GM13976 (cell line): Measurements from ENCODE around the gene SAP30L.

Source experiments
- DNase-seq: peaks from one replicate; pipeline ENCODE4 v3.0.0; 2012; ENCODE audit warnings: low spot score
- in situ Hi-C: fragments of 300-500 bp; cut with MboI; formaldehyde crosslinking; loops from one replicate; pipeline ENCODE4 v1.12.0; 2022; ENCODE audit warnings: low sequenced_read_pairs, mixed read lengths, inconsistent platforms; ENCODE audit not compliant: unreplicated experiment
- TF ChIP-seq, protein P1 (sequence below): IDR thresholded peaks from 2 replicates; pipeline ENCODE4 v1.5.1; 2012; ENCODE audit warnings: borderline replicate concordance, mild to moderate bottlenecking; ENCODE audit not compliant: insufficient read depth; ENCODE audit errors: extremely low read depth, missing control alignments, control extremely low read depth

SAP30L gene

DNA sequence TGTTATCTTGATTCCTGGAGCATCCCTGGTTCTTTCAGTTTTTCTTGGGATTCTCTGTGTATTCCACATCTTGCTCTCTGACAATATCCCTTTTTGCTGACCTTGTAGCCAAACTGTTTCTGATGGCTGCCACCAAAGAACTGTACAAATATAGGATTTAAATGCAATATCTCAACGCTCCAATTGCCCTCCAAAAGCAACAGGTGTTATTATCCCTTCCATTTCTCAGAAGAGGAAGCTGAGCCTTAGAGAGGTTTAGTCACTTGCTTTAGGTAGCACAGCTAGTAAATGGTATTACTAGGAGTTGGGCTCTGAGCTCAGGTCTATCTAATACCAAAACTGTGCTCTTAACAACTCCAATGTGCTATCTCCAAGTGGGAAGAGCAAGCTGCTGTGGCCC is 56.4 kb downstream of the SAP30L start:
- in situ Hi-C loops = no loop called here
- no peak for DNase-seq
- TF ChIP-seq, protein P1, sequence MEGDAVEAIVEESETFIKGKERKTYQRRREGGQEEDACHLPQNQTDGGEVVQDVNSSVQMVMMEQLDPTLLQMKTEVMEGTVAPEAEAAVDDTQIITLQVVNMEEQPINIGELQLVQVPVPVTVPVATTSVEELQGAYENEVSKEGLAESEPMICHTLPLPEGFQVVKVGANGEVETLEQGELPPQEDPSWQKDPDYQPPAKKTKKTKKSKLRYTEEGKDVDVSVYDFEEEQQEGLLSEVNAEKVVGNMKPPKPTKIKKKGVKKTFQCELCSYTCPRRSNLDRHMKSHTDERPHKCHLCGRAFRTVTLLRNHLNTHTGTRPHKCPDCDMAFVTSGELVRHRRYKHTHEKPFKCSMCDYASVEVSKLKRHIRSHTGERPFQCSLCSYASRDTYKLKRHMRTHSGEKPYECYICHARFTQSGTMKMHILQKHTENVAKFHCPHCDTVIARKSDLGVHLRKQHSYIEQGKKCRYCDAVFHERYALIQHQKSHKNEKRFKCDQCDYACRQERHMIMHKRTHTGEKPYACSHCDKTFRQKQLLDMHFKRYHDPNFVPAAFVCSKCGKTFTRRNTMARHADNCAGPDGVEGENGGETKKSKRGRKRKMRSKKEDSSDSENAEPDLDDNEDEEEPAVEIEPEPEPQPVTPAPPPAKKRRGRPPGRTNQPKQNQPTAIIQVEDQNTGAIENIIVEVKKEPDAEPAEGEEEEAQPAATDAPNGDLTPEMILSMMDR = no peak

DNA sequence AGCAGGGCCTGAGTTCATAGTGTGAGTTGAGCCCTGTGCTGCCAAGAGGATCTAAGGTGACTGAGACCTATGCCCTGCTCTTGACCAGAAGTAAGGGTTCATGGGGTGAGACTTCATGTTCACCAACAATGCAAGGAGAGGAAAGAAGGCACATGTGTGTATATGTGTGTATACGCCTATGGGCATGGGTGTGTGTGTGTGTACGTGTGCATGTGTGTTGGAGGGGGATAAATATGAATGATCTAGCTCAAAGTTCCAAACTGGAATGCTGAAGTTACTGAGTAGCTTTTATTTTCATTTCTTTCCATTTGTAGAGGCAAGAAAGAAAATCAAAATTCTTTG is 57.9 kb downstream of the SAP30L start:
- TF ChIP-seq, protein P1 = no peak
- in situ Hi-C loops = no loop called here
- no peak for DNase-seq

DNA sequence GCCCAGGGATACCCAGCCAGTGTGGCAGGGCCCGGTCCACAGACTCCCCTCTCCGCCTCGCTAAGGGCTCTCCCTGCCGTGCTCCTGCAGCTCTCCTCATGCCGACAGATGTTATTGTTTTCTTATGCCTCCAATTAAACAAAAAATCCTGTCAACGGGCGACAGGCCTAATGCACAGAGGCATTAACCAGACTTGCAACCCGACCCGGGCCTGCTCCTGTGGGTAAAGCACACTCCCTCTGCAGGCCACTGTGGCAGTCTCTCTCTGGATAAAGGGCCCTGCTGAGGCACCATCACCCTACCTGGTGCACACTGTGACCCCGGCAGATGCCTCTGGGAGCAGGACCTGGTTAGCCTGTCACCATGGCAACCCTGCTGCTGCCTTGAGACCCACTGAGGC is 59.8 kb downstream of the SAP30L start:
- no peak for DNase-seq
- TF ChIP-seq, protein P1 = no peak
- in situ Hi-C loops = no loop called here

DNA sequence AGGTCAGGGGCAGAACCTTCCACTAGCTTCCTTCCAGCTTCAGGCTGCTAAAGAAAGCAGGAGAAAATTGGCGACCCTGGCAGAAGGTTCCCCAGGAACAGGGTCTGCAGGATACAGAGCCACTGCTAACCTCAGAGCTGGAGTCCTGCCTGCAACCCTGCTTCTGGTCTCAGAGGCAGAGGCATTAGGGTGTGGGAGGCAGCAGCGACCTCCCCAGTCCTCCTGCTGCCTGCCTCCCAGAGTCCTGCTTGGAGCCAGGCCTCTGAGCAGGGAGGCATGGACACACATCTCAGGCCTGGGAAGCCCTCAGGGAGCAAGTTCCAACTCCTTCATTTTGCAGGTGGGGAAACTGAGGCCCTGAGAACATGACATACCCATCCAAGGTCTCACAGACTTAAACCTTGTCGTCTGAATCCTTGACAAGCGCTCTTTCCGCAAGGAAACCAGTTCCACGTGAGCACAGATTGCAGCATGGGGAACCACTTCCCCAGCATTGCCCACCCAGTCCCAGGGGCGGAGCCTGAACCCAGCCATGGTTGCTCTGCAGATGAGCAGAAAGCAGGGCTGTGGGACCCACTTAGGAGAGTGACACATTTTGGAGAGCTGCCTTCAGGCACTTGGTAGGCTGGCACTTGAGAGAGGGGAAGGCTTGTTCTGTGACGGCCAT is 60.4 kb downstream of the SAP30L start:
- in situ Hi-C loops = no loop called here
- no peak for DNase-seq
- TF ChIP-seq, protein P1 = no peak

- DNase-seq = no peak
- TF ChIP-seq, protein P1 = no peak
- in situ Hi-C loops = no loop called here
Measured at GRCh38 chr5:154506716-154507080, 60.9 kb downstream of the SAP30L start.

DNA sequence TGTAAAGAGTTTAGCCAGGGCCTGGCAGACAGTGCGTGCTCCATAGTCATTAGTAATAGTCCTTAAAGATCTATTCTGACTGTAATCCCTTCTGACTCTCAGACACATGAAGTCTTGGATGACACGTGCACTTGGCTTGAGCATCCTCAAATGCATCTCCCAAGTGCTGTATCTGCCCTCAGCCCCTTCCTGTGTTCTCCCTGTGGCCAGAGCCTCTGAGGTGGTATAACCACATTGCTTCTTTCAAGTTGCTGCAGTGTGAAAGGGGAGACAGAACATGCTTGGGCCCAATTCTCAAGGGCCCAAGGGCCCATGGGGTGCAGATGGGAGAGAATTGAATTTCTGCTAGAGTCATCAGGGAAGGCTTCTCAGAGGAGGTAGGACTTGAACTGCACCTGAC is 62.3 kb downstream of the SAP30L start:
- DNase-seq = no peak
- TF ChIP-seq, protein P1 = no peak
- in situ Hi-C loops = no loop called here

DNA sequence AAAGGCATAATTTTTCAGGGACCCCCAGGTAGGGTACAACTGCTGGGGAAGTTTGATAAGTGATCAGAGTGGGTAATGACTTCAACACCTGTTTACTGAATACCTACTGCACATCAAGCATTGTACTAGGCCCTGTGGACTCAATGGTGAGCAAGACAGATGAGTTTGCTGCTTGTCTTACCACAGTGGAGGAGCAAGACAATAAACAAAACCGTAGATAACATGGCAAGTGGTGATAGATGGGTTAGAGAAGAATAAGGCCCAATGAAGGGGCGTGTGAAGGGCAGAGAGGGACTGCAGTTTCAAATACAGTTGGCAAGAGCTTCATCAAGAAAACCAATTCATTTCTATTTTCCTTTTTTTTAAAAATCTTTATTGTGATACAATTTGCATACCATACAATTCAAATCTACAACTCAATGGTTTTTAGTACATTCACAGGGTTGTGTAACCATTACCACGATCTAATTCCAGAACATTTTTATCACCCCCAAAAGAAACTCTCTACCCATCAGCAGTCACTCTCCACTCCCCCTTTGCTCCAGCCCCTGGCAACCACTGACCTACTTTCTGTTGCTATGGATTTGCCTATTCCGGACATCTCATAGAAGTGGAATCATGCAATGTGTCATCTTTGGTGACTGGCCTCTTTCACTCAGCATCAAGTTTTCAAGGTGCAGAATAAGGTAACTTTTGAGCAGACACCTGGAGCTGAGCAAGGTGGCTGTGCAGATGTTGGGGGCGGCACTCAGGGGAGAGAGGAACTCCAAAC is 64.2 kb downstream of the SAP30L start:
- TF ChIP-seq, protein P1 = no peak
- no peak for DNase-seq
- in situ Hi-C loops = no loop called here
